HCT116 (cell line): ENCODE results near the gene DEPDC5. TPM values are rescaled to one million over a fixed set of nuclear protein-coding genes. Genes with fewer than 3 reads are reported as not detected.

Experiments used
- ATAC-seq: fragments of 200-7000 bp; cut with Tn5 transposase; 2 replicates; pipeline ENCODE4 v1.9.1; 2020; ENCODE audit warnings: mild to moderate bottlenecking, moderate library complexity
- BruUV-seq: library from RNA; stranded (reverse); fragments of 400-500 nt; replicated peaks from 2 replicates; lab custom pipeline; 2021; lab: Mats Ljungman, UMichigan
- CTCF ChIA-PET: fragments of 300-600 bp; sonication (Branson Sonifier 250); formaldehyde crosslinking; loops from one replicate; lab custom pipeline; 2021; ENCODE audit warnings: antibody characterized with exemption; lab: Charles Lee
- POLR2A ChIA-PET: fragments of 300-600, 350-600 bp; sonication (Branson Sonifier 250); formaldehyde crosslinking; loops from one replicate; lab custom pipeline; 2021; ENCODE audit warnings: antibody characterized with exemption; lab: Charles Lee
- RAD21 ChIA-PET, 2 experiments: fragments of 300-600 bp; sonication (Branson Sonifier 250); formaldehyde crosslinking; loops; one replicate each; lab custom pipeline; 2023; ENCODE audit warnings: low total read pairs in 2 of 2; ENCODE audit not compliant: uncharacterized antibody in 2 of 2, unreplicated experiment in 2 of 2, low non-redundant PET in 1 of 2; lab: Charles Lee
- DNase-seq: peaks from one replicate; pipeline ENCODE4 v3.0.0-alpha.2; 2010; ENCODE audit warnings: low read depth, low spot score
- H2AFZ ChIP-seq: fragments of 200-600 bp; shearing (Covaris generic), sonication (generic); 2 replicates; pipeline ENCODE4 v1.6.1; 2017; ENCODE audit warnings: low read depth, mixed run types, mixed read lengths, antibody characterized with exemption, low read length; ENCODE audit not compliant: poor library complexity, severe bottlenecking
- H3K27ac ChIP-seq: 2 replicates; pipeline ENCODE4 v1.5.1; 2012; ENCODE audit warnings: low read depth, low read length
- H3K27me3 ChIP-seq: fragments of 200-600 bp; sonication (generic); 2 replicates; pipeline ENCODE4 v1.6.1; 2016; ENCODE audit warnings: mixed run types, low read length, mixed read lengths; ENCODE audit not compliant: insufficient read depth
- H3K36me3 ChIP-seq, 2 experiments: fragments of 200-500 bp in 1 of 2; fragments of 200-600 bp in 1 of 2; sonication (Bioruptor generic) in 1 of 2; sonication (generic) in 1 of 2; 2 replicates each; pipeline versions ENCODE4 v1.5.1 to v1.6.1; 2014 to 2016; ENCODE audit warnings: low read length in 2 of 2, inconsistent platforms in 1 of 2, mixed read lengths in 1 of 2, mixed run types in 1 of 2; ENCODE audit not compliant: insufficient read depth in 2 of 2, control insufficient read depth in 1 of 2
- H3K4me1 ChIP-seq, 2 experiments: fragments of 200-600 bp in 1 of 2; sonication (generic) in 1 of 2; 2 replicates each; pipeline versions ENCODE4 v1.5.1 to v1.6.1; 2012 to 2017; ENCODE audit warnings: low read length in 2 of 2, inconsistent platforms in 1 of 2, mild to moderate bottlenecking in 1 of 2, mixed read lengths in 1 of 2, mixed run types in 1 of 2, moderate library complexity in 1 of 2; ENCODE audit not compliant: insufficient read depth in 2 of 2, control insufficient read depth in 1 of 2
- H3K4me2 ChIP-seq: fragments of 200-600 bp; sonication (generic); 2 replicates; pipeline ENCODE4 v1.6.1; 2017; ENCODE audit warnings: mixed run types, low read length, mixed read lengths
- H3K4me3 ChIP-seq, 2 experiments: fragments of 200-600 bp in 1 of 2; sonication (generic) in 1 of 2; replicated peaks in 1 of 2; 2 replicates each; pipeline ENCODE4 v1.5.1; 2011 to 2016; ENCODE audit warnings: low read length in 2 of 2, control low read depth in 1 of 2, low read depth in 1 of 2, mild to moderate bottlenecking in 1 of 2, mixed read lengths in 1 of 2, mixed run types in 1 of 2
- H3K79me2 ChIP-seq: fragments of 200-600 bp; sonication (generic); 2 replicates; pipeline ENCODE4 v1.6.1; 2017; ENCODE audit warnings: mild to moderate bottlenecking, mixed run types, low read length, moderate library complexity, mixed read lengths; ENCODE audit not compliant: insufficient read depth
- H3K9ac ChIP-seq: fragments of 200-600 bp; sonication (generic); 2 replicates; pipeline ENCODE4 v1.6.1; 2016; ENCODE audit warnings: low read length, mixed read lengths
- H3K9me2 ChIP-seq: fragments of 200-600 bp; sonication (generic), shearing (Covaris generic); 2 replicates; pipeline ENCODE4 v1.6.1; 2017; ENCODE audit warnings: mixed run types, mild to moderate bottlenecking, moderate library complexity; ENCODE audit not compliant: insufficient read depth
- H3K9me3 ChIP-seq, 2 experiments: fragments of 200-500 bp in 1 of 2; fragments of 200-600 bp in 1 of 2; sonication (Bioruptor generic) in 1 of 2; sonication (generic) in 1 of 2; 2 replicates each; pipeline ENCODE4 v1.6.1; 2014 to 2017; ENCODE audit warnings: low read length in 2 of 2, mixed read lengths in 2 of 2, inconsistent platforms in 1 of 2, low read depth in 1 of 2, mild to moderate bottlenecking in 1 of 2, mixed run types in 1 of 2, moderate library complexity in 1 of 2; ENCODE audit not compliant: control insufficient read depth in 1 of 2, insufficient read depth in 1 of 2
- H4K20me1 ChIP-seq: fragments of 200-600 bp; sonication (generic), shearing (Covaris generic); 2 replicates; pipeline ENCODE4 v1.6.1; 2017; ENCODE audit warnings: mixed run types, mild to moderate bottlenecking, moderate library complexity; ENCODE audit not compliant: insufficient read depth
- ATF3 ChIP-seq: IDR thresholded peaks from 2 replicates; pipeline ENCODE4 v1.6.1; 2012
- CBX3 ChIP-seq: IDR thresholded peaks from 2 replicates; pipeline ENCODE4 v1.6.1; 2012; ENCODE audit warnings: low read depth
- CEBPB ChIP-seq: IDR thresholded peaks from 2 replicates; pipeline ENCODE4 v1.6.1; 2012; ENCODE audit warnings: low read depth
- EGR1 ChIP-seq: IDR thresholded peaks from 2 replicates; pipeline ENCODE4 v1.6.1; 2012; ENCODE audit warnings: low read depth
- ELF1 ChIP-seq: IDR thresholded peaks from 2 replicates; pipeline ENCODE4 v1.6.1; 2012; ENCODE audit warnings: low read depth, borderline replicate concordance
- EZH2 ChIP-seq: fragments of 200-600 bp; sonication (generic); IDR thresholded peaks from 2 replicates; pipeline ENCODE4 v1.6.1; 2017; ENCODE audit warnings: antibody characterized with exemption, mixed run types
- EZH2phosphoT487 ChIP-seq: fragments of 200-600 bp; IDR thresholded peaks from 2 replicates; pipeline ENCODE4 v1.6.1; 2018; ENCODE audit warnings: antibody characterized with exemption, borderline replicate concordance
- JUND ChIP-seq: IDR thresholded peaks from 2 replicates; pipeline ENCODE4 v1.6.1; 2012
- MAX ChIP-seq: IDR thresholded peaks from 2 replicates; pipeline ENCODE4 v1.6.1; 2012
- POLR2A ChIP-seq: IDR thresholded peaks from 2 replicates; pipeline ENCODE4 v1.7.0; 2011; ENCODE audit warnings: borderline replicate concordance; ENCODE audit not compliant: insufficient read depth, insufficient read length; ENCODE audit errors: extremely low read depth
- POLR2AphosphoS5 ChIP-seq: IDR thresholded peaks from 2 replicates; pipeline ENCODE4 v1.6.1; 2011; ENCODE audit warnings: mild to moderate bottlenecking, low read depth, low read length, moderate library complexity
- RAD21 ChIP-seq: IDR thresholded peaks from 2 replicates; pipeline ENCODE4 v1.6.1; 2012; ENCODE audit warnings: low read depth, mild to moderate bottlenecking
- REST ChIP-seq: IDR thresholded peaks from 2 replicates; pipeline ENCODE4 v1.6.1; 2012; ENCODE audit warnings: low read depth
- SIN3A ChIP-seq: IDR thresholded peaks from 2 replicates; pipeline ENCODE4 v1.6.1; 2012; ENCODE audit warnings: low read depth
- SP1 ChIP-seq: IDR thresholded peaks from 2 replicates; pipeline ENCODE4 v1.6.1; 2012; ENCODE audit warnings: low read depth
- SRF ChIP-seq: IDR thresholded peaks from 2 replicates; pipeline ENCODE4 v1.6.1; 2012; ENCODE audit warnings: low read depth
- TCF7L2 ChIP-seq: IDR thresholded peaks from 2 replicates; pipeline ENCODE4 v1.7.0; 2011; ENCODE audit warnings: borderline replicate concordance, inconsistent platforms; ENCODE audit not compliant: insufficient read depth, insufficient read length; ENCODE audit errors: extremely low read depth
- ZBTB33 ChIP-seq: IDR thresholded peaks from 2 replicates; pipeline ENCODE4 v1.6.1; 2011; ENCODE audit warnings: mild to moderate bottlenecking, low read length, moderate library complexity; ENCODE audit not compliant: insufficient replicate concordance; ENCODE audit errors: extremely low read depth
- ZFX ChIP-seq: fragments of 450-650 bp; IDR thresholded peaks from 2 replicates; pipeline ENCODE4 v1.6.1; 2017
- ZNF274 ChIP-seq: fragments of 200-500 bp; sonication (Bioruptor generic); IDR thresholded peaks from 2 replicates; pipeline ENCODE4 v1.6.1; 2014; ENCODE audit warnings: mild to moderate bottlenecking, low read depth, low read length, inconsistent platforms
- intact Hi-C: fragments of 100-400 bp; cut with micrococcal nuclease; formaldehyde crosslinking; loops from 2 replicates; pipeline ENCODE4 v1.10.0; 2022
- total RNA-seq: library from RNA; stranded (reverse); gene quantifications from one replicate; pipeline ENCODE4 v1.2.1, GENCODE V29; 2021; ENCODE audit not compliant: unreplicated experiment

Gene DEPDC5
- total RNA-seq, 1 experiment from 2014 or later: 35.0 TPM

GRCh38 chr22:31843526-31843925 is 89.7 kb downstream of the DEPDC5 start:
- no TSS peak for BruUV-seq
- CTCF ChIA-PET: no interaction called here
- TF ChIP-seq CBX3: no peak
- no peak for TF ChIP-seq POLR2AphosphoS5
- TF ChIP-seq RAD21: no peak
- TF ChIP-seq EGR1: no peak
- no peak for TF ChIP-seq SIN3A
- TF ChIP-seq ATF3: no peak
- no peak for TF ChIP-seq EZH2phosphoT487
- TF ChIP-seq SP1: no peak
- TF ChIP-seq ZFX: no peak
- no peak for TF ChIP-seq SRF
- TF ChIP-seq POLR2A: no peak
- TF ChIP-seq MAX: no peak
- no peak for TF ChIP-seq ZNF274
- no peak for TF ChIP-seq ZBTB33
- no peak for TF ChIP-seq JUND
- TF ChIP-seq ELF1: no peak
- no peak for TF ChIP-seq CEBPB
- TF ChIP-seq EZH2: no peak
- no peak for TF ChIP-seq TCF7L2
- TF ChIP-seq REST: no peak
- H3K4me1 ChIP-seq: peaks cover 0 to 7% of the 10 kb centered on the region in 2 experiments; a peak in 2 of 4 replicates
- no peak overlapping the region for H3K9ac ChIP-seq
- H3K36me3 ChIP-seq: peaks cover 29 to 36% of the 10 kb centered on the region in 2 experiments
- no peaks in the 10 kb centered on the region for H3K9me3 ChIP-seq
- no peaks in the 10 kb centered on the region for H4K20me1 ChIP-seq
- no peak overlapping the region for H3K4me3 ChIP-seq
- no peaks in the 10 kb centered on the region for H3K9me2 ChIP-seq
- ATAC-seq (no peak), DNase-seq (no peak)
- POLR2A ChIA-PET: no interaction called here
- intact Hi-C loops: no loop called here
- H3K79me2 ChIP-seq: no peaks in the 10 kb centered on the region
- RAD21 ChIA-PET: no interaction called here
- H3K27ac ChIP-seq: no peak overlapping the region
- no peaks in the 10 kb centered on the region for H3K27me3 ChIP-seq
- H2AFZ ChIP-seq: no peak overlapping the region
- H3K4me2 ChIP-seq: no peak overlapping the region
